ENCODE results near the gene CERS4. TPM values are rescaled to one million over a fixed set of nuclear protein-coding genes. Genes with fewer than 3 reads are reported as not detected.

The CERS4 gene, protein sequence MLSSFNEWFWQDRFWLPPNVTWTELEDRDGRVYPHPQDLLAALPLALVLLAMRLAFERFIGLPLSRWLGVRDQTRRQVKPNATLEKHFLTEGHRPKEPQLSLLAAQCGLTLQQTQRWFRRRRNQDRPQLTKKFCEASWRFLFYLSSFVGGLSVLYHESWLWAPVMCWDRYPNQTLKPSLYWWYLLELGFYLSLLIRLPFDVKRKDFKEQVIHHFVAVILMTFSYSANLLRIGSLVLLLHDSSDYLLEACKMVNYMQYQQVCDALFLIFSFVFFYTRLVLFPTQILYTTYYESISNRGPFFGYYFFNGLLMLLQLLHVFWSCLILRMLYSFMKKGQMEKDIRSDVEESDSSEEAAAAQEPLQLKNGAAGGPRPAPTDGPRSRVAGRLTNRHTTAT
- total RNA-seq (10 to 100 TPM; 16.1 to 20.9 (median 18.5) TPM), polyA plus RNA-seq (10.2 TPM)
- long read RNA-seq, donor 1, transcript CERS4-201 (12 exons, 1,797 nt), result major isoform, 8 of 25 reads
- long read RNA-seq, donor 1, partial matches to known transcripts, result 3 of 25 reads
- long read RNA-seq, donor 1, other reads (novel, unspliced or antisense), result 14 of 25 reads
- long read RNA-seq, donor 2, partial matches to known transcripts, result 2 of 12 reads
- long read RNA-seq, donor 2, other reads (novel, unspliced or antisense), result 7 of 12 reads
- long read RNA-seq, donor 3, transcript CERS4-201 (12 exons, 1,797 nt), result major isoform, 14 of 56 reads
- long read RNA-seq, donor 3, partial matches to known transcripts, result 2 of 56 reads
- long read RNA-seq, donor 3, other reads (novel, unspliced or antisense), result 36 of 56 reads
- long read RNA-seq, donor 4, partial matches to known transcripts, result 0 of 21 reads
- long read RNA-seq, donor 4, other reads (novel, unspliced or antisense), result 16 of 21 reads

DNA sequence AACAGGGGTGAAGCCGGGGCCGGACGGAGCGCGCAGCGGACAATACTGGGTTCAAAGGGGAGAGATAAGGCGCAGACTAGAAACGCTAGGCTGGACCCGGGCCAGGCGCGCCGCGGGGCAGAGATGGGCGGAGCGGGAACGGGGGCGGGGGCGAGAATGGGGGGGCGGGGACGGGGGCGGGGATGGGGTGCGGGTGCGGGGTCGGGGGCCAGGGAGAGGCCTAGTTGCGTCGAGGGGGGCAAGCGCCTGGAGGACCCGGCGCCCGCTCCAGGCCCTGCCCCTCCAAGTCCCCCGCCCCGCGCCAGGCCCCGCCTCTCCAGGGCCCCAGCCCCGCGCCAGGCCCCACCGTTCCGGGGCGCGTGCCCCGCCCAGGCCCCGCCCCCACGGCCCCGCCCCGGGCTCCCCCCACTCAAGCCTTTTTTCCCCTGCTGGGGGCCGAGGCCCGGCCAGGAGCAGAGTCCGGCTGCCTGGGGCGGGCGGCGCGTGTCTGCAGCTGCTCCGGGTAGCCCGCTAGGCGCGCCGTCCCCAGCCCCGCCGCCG lies at the start of gene CERS4:
CERS4 (plus strand) TSS at position 449 of the 540 bp plus-strand sequence. CDS start 41,707 bp downstream, outside the sequence.
- Histone ChIP-seq H3K27me3 (ENCODE audit: control insufficient read depth, insufficient read depth) (no peaks in the 10 kb centered on the region), H3K4me1 (ENCODE audit: control insufficient read depth, insufficient read depth, low read length) (peaks cover 3% of the 10 kb centered on the region), H3K27ac (ENCODE audit: low read length) (no peak within 1 kb of the TSS), H3K9me3 (ENCODE audit: control insufficient read depth, low read length) (no peaks in the 10 kb centered on the region), H3K4me3 (ENCODE audit: low read length) (peak within 1 kb of the TSS; percentile 56)
- intact Hi-C loops (cut with DNase I), result no loop called here
- DNase-seq (peak; percentile 79 to 93 (median 92)), ATAC-seq (peak; percentile 93 to 95)
- WGBS, result under 1% methylated on average over 59 of the region's 60 CpGs

DNA sequence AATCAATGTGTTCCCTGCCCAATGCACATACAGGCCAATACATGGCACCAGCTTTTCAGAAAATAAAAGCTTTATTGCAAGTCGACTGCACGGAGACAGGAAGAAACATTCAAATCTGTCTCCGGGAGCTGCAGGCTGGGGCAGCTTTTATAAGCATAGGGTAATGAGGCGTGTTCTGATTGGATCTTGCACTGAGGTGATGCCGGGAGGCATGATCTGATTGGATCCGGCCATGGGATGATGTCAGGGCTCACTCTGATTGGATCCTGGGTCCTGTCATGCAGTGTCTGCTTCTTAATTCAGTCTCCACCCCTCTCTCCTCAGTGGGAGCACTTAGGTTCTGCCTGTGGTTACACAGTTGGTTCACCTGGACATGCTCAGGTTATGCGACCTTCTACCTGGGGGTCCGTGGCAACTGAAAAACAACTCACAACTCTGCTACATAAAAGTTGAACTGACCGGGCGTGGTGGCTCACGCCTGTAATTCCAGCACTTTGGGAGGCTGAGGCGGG lies 48.0 kb upstream of the CERS4 start:
- H3K27me3 ChIP-seq (ENCODE audit: control insufficient read depth, insufficient read depth), result no peaks in the 10 kb centered on the region
- H3K4me1 ChIP-seq (ENCODE audit: control insufficient read depth, insufficient read depth, low read length), result no peaks in the 10 kb centered on the region
- 67% methylated on average over 12 of the region's 12 CpGs for WGBS
- no peaks in the 10 kb centered on the region for H3K9me3 ChIP-seq (ENCODE audit: control insufficient read depth, low read length)
- H3K27ac ChIP-seq (ENCODE audit: low read length), result no peak overlapping the region
- intact Hi-C loops (cut with DNase I), result no loop called here
- DNase-seq (no peak), ATAC-seq (no peak)
- H3K4me3 ChIP-seq (ENCODE audit: low read length), result no peak overlapping the region

- no peak for ATAC-seq
- no peaks in the 10 kb centered on the region for H3K9me3 ChIP-seq (ENCODE audit: control insufficient read depth, low read length)
- intact Hi-C loops (cut with DNase I), result no loop called here
- no peak overlapping the region for H3K4me3 ChIP-seq (ENCODE audit: low read length)
- no peak for DNase-seq
- H3K27ac ChIP-seq (ENCODE audit: low read length), result no peak overlapping the region
- no peaks in the 10 kb centered on the region for H3K27me3 ChIP-seq (ENCODE audit: control insufficient read depth, insufficient read depth)
- no peaks in the 10 kb centered on the region for H3K4me1 ChIP-seq (ENCODE audit: control insufficient read depth, insufficient read depth, low read length)
- 46% methylated on average over 7 of the region's 7 CpGs for WGBS
Observed at GRCh38 chr19:8163759-8164158, 45.4 kb upstream of the CERS4 start.

DNA sequence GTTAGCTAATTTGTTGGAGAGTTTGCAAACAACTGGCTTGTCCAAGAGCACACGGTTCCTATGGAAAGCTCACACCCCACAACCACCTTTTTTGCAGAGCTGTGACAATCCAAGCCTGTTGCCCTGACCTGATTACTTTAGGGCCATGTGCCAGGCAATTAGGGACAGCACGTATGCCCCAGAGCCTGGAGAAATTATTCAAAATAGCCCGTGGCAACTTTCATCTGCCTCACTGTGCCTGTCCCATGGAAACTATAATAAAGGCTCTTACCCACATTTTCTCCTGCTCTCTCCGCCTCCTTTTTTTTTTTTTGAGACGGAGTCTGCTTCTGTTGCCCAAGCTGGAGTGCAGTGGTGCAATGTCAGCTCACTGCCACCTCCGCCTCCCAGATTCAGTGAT lies 41.2 kb upstream of the CERS4 start:
- Histone ChIP-seq H3K9me3 (ENCODE audit: control insufficient read depth, low read length) (no peaks in the 10 kb centered on the region), H3K4me1 (ENCODE audit: control insufficient read depth, insufficient read depth, low read length) (no peaks in the 10 kb centered on the region), H3K27me3 (ENCODE audit: control insufficient read depth, insufficient read depth) (no peaks in the 10 kb centered on the region), H3K4me3 (ENCODE audit: low read length) (no peak overlapping the region), H3K27ac (ENCODE audit: low read length) (no peak overlapping the region)
- ATAC-seq, result no peak
- no peak for DNase-seq
- 57% methylated on average over 6 of the region's 6 CpGs for WGBS
- intact Hi-C loops (cut with DNase I), result no loop called here

DNA sequence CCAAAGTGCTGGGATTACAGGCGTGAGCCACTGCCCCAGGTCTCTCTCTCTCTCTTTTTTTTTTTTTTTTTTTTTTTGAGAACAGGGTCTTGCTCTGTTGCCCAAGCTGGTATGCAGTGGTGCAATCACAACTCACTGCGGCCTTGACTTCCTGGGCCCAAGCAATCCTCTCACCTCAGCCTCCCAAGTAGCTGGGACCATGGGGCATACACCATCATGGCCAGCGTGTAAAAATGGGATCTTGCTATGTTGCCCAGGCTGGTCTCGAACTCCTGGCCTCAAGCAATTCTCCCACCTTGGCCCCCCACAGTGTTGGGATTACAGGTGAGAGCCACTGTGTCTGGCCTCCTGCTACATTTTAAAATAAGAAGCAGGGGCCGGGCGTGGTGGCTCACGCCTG lies 40.6 kb upstream of the CERS4 start:
- Histone ChIP-seq H3K4me3 (ENCODE audit: low read length) (no peak overlapping the region), H3K27ac (ENCODE audit: low read length) (no peak overlapping the region), H3K27me3 (ENCODE audit: control insufficient read depth, insufficient read depth) (no peaks in the 10 kb centered on the region), H3K4me1 (ENCODE audit: control insufficient read depth, insufficient read depth, low read length) (no peaks in the 10 kb centered on the region), H3K9me3 (ENCODE audit: control insufficient read depth, low read length) (no peaks in the 10 kb centered on the region)
- no peak for DNase-seq
- intact Hi-C loops (cut with DNase I), result no loop called here
- no peak for ATAC-seq
- 94% methylated on average over 7 of the region's 7 CpGs for WGBS

DNA sequence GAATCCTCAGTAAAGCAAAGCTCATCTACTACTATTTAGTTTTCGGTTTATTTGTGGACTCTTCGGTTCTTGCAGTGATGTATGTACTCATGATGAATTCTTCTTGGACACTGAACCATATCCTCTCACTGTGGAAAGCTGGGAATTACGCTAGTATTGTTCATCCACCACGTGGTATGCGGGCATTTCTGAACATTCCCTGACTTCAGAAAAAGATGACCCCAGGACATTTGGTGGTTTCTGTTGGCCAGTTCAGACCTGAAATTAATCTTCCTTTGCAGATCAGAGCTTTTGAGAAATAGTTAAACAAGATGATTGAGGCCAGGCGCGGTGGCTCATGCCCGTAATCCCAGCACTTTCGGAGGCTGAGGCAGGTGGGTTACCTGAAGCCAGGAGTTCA lies 34.5 kb upstream of the CERS4 start:
- Histone ChIP-seq H3K27me3 (ENCODE audit: control insufficient read depth, insufficient read depth) (no peaks in the 10 kb centered on the region), H3K9me3 (ENCODE audit: control insufficient read depth, low read length) (no peaks in the 10 kb centered on the region), H3K4me3 (ENCODE audit: low read length) (no peak overlapping the region), H3K4me1 (ENCODE audit: control insufficient read depth, insufficient read depth, low read length) (no peaks in the 10 kb centered on the region), H3K27ac (ENCODE audit: low read length) (no peak overlapping the region)
- ATAC-seq, result no peak
- WGBS, result 89% methylated on average over 9 of the region's 9 CpGs
- no peak for DNase-seq
- intact Hi-C loops (cut with DNase I), result no loop called here

GRCh38 chr19:8180018-8180417 lies 29.2 kb upstream of the CERS4 start:
- no peak overlapping the region for H3K27ac ChIP-seq (ENCODE audit: low read length)
- WGBS, result 83% methylated on average over 6 of the region's 6 CpGs
- ATAC-seq (no peak), DNase-seq (no peak)
- no peaks in the 10 kb centered on the region for H3K4me1 ChIP-seq (ENCODE audit: control insufficient read depth, insufficient read depth, low read length)
- H3K9me3 ChIP-seq (ENCODE audit: control insufficient read depth, low read length), result no peaks in the 10 kb centered on the region
- H3K4me3 ChIP-seq (ENCODE audit: low read length), result no peak overlapping the region
- intact Hi-C loops (cut with DNase I), result no loop called here
- H3K27me3 ChIP-seq (ENCODE audit: control insufficient read depth, insufficient read depth), result no peaks in the 10 kb centered on the region

- Histone ChIP-seq H3K27me3 (ENCODE audit: control insufficient read depth, insufficient read depth) (no peaks in the 10 kb centered on the region), H3K27ac (ENCODE audit: low read length) (no peak overlapping the region), H3K9me3 (ENCODE audit: control insufficient read depth, low read length) (no peaks in the 10 kb centered on the region), H3K4me3 (ENCODE audit: low read length) (no peak overlapping the region), H3K4me1 (ENCODE audit: control insufficient read depth, insufficient read depth, low read length) (no peaks in the 10 kb centered on the region)
- WGBS, result 88% methylated on average over 9 of the region's 9 CpGs
- no peak for ATAC-seq
- intact Hi-C loops (cut with DNase I), result no loop called here
- no peak for DNase-seq
Observed at GRCh38 chr19:8184274-8184673, 24.9 kb upstream of the CERS4 start.

DNA sequence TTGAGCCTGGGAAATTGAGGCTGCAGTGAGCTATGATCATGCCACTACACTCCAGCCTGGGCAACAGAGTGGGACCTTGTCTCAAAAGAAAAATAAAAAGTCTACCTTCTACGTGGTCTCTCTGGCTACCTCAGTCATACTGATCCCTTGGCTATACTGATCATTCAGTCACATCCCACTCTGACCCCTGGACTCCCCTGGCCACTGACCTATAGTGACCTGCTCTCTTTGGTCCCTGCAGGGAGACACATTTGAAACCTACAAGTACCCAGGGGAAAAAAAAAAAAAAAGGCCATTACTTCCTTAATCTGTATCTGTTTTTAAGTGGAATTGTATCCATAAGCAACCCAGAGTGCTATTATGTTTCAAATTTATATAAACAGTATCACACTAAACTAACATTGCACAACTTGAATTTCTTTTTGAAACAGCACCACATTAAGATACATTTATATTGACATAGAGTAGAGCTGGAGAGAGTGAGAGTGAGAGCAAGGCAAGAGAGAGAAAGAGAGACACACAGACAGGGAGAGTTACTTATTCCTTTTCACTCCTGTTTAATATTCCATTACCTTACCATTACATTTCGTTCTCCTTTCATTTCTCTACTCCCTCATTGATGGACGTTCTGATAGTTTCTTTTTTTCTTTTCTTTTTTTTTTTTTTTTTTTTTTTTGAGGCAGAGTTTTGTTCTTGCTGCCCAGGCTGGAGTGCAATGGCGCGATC lies 23.7 kb upstream of the CERS4 start:
- intact Hi-C loops (cut with DNase I), result no loop called here

DNA sequence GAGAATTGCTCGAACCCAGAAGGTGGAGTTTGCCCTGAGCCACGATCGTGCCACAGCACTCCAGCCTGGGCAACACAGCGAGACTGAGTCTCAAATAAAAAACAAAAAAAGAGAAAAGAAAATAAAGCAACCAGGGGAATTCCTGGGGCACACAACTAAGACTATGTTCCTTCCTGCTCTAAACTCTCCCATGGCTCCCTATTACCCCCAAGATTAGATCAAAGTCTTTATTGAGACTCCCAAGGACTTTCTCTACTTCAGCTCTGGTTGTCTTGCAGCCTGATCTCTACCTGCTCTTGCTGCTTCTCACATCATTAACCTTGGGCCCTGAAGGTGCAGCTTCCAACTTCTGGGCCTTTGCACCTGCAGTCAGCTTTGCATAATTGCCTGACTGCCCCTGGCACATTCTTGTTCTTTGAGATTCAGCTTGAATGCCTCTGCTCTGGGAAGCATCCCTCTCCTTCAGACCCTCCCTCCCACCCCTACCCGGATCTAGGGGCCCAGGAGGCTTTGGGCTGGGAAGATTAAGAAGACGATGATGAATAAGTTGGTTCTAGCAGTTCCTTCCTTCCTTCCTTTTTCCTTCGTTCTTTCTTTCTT lies 16.8 kb upstream of the CERS4 start:
- H3K27me3 ChIP-seq (ENCODE audit: control insufficient read depth, insufficient read depth), result no peaks in the 10 kb centered on the region
- intact Hi-C loops (cut with DNase I), result no loop called here
- no peak overlapping the region for H3K4me3 ChIP-seq (ENCODE audit: low read length)
- H3K4me1 ChIP-seq (ENCODE audit: control insufficient read depth, insufficient read depth, low read length), result no peaks in the 10 kb centered on the region
- WGBS, result 69% methylated on average over 7 of the region's 7 CpGs
- H3K27ac ChIP-seq (ENCODE audit: low read length), result no peak overlapping the region
- no peak for DNase-seq
- ATAC-seq, result no peak
- H3K9me3 ChIP-seq (ENCODE audit: control insufficient read depth, low read length), result no peaks in the 10 kb centered on the region

More for the DNA sequence above, 23.7 kb upstream of the CERS4 start:
- 85% methylated on average over 5 of the region's 5 CpGs for WGBS
- Histone ChIP-seq H3K4me3 (ENCODE audit: low read length) (no peak overlapping the region), H3K9me3 (ENCODE audit: control insufficient read depth, low read length) (no peaks in the 10 kb centered on the region), H3K27me3 (ENCODE audit: control insufficient read depth, insufficient read depth) (no peaks in the 10 kb centered on the region), H3K27ac (ENCODE audit: low read length) (no peak overlapping the region), H3K4me1 (ENCODE audit: control insufficient read depth, insufficient read depth, low read length) (no peaks in the 10 kb centered on the region)
- no peak for DNase-seq
- no peak for ATAC-seq

Data from right cardiac atrium (tissue), 5 donors.